Heart left ventricle (tissue), 13 donors: Measurements from ENCODE around the gene CACNA1F.

Experiments used
- CTCF ChIP-seq, 12 donors: fragments of 200-600 bp; sonication (generic) in 4 of 12; IDR thresholded peaks; one replicate each; pipeline versions ENCODE4 v1.5.0 to v1.8.0; 2018 to 2022; ENCODE audit warnings: antibody characterized with exemption in 12 of 12, mild to moderate bottlenecking in 5 of 12
- POLR2A ChIP-seq, 2 donors: fragments of 450-650 bp; IDR thresholded peaks; one replicate each; pipeline ENCODE4 v1.6.1; 2017; ENCODE audit warnings: antibody characterized with exemption in 2 of 2, mild to moderate bottlenecking in 2 of 2, moderate library complexity in 2 of 2
- donor health status: ischemic (EF 13 %, LVEDD 7.1; RV severe dilation, severe dysfunction).
- donor health status: DM: no; HTN: yes; CAD: no.
- donor health status: DM: no; HTN: no; CAD: no.
- donor health status: ischemic (EF 25% LVEDD 6.9; RV normal size, moderate dysfunction).
- donor health status: ischemic (EF 25% LVEDD 5.7; RV mildly dilated, moderate dysfunction).
- donor health status: ischemic (EF 35%, LVEDD 5.7; RV mildly dilated, moderate dysfunction).
- donor health status: nonischemic (EF 11% LVEDD 7.7; RV severe dilation, severe dysfunction).
- donor health status: DM: yes; HTN: yes; CAD: no.
- donor health status: PGD.
- donor health status: ischemic (EF 29% LVEDD 5.4; RV normal size, mild dysfunction).
- donor health status: nonischemic (EF 23%, LVEDD 6.1; RV moderate dilation, normal function).

- no peak for TF ChIP-seq CTCF (IDR thresholded peaks at IDR 0.05)
- no peak for TF ChIP-seq POLR2A (IDR thresholded peaks at IDR 0.05)
Observed at GRCh38 chrX:49205443-49205842, 27.7 kb downstream of the CACNA1F start.
